ENCODE results near the gene SHB.

Gene SHB

DNA sequence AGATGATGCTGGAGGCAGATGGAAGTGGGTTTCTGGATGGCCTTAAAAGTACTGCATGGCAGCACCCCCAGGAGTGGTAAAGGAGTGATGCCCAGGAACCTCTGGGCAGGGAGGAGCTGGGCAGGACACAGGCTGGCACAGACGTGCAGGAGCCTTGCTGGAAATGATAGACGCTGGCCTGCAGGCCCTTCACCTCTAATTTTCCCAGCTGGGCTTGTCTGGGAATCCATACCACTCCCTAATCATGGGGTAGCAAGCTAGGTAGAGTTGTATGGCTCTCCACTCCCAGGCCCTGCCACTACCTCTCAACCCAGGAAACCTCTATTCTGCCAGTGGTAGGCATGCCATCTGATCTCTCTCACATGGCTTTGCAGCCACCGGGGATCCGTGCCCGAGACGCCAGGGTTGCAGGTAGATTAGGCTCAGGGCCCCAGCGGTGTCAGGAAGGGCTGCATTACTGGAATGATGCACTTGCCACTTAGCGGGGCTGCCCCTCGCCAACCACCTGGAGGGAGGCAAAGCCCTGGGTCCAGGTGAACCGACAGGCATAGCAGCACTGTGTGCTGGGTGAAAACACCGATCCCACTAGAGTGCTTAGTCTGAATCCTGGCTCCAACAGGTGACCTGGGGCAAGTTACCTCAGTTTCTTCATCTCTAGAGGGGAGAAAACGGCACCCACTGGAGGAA lies 85.5 kb downstream of the SHB start:
- Mint-ChIP-seq H3K27me3 (ENCODE audit: low read depth) (no peaks in the 10 kb centered on the region), H3K4me3 (no peak overlapping the region), H3K9me3 (no peaks in the 10 kb centered on the region), H3K27ac (no peak overlapping the region), H3K36me3 (ENCODE audit: low read depth) (no peaks in the 10 kb centered on the region), H3K4me1 (ENCODE audit: low read depth) (no peaks in the 10 kb centered on the region)

DNA sequence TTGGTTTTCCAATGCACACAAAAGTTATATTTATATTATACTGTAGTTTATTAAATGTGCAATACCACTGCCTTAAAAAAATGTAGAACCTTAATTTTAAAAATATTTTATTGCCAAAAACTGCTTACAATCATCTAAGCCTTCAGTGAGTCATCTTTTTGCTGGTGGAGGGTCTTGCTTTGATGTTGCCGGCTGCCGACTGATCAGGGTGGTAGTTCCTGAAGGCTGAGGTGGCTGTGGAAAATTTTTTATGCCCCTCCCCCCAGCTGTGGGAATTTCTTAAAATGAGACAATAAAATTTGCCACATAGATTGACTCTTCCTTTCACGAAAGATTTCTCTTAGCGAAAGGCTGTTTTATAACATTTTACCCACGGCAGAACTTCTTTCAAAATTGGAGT lies 89.2 kb downstream of the SHB start:
- Mint-ChIP-seq H3K4me1 (ENCODE audit: low read depth) (no peaks in the 10 kb centered on the region), H3K4me3 (no peak overlapping the region), H3K36me3 (ENCODE audit: low read depth) (no peaks in the 10 kb centered on the region), H3K9me3 (no peaks in the 10 kb centered on the region), H3K27me3 (ENCODE audit: low read depth) (no peaks in the 10 kb centered on the region), H3K27ac (no peak overlapping the region)

DNA sequence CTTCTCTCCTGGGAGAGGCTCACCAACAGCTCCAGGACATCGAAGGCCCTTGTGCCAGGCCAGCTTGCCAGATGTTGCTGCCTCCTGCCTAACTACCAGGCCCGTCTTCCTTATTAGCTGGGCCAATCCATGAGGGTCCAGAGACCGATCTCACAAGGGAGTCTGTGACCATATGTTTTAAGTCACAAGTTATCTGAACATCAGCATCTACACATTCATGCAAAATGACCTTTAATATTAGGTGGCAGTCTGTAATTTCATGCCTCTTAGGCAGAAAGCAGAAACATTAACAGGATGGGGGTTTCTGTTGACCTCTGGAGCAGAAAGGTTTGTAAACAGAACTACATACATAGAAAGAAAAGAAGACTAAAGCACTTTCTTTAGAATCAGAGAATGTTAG lies 90.0 kb downstream of the SHB start:
- Mint-ChIP-seq H3K27me3 (ENCODE audit: low read depth) (no peaks in the 10 kb centered on the region), H3K36me3 (ENCODE audit: low read depth) (no peaks in the 10 kb centered on the region), H3K4me1 (ENCODE audit: low read depth) (no peaks in the 10 kb centered on the region), H3K27ac (no peak overlapping the region), H3K9me3 (no peaks in the 10 kb centered on the region), H3K4me3 (no peak overlapping the region)

DNA sequence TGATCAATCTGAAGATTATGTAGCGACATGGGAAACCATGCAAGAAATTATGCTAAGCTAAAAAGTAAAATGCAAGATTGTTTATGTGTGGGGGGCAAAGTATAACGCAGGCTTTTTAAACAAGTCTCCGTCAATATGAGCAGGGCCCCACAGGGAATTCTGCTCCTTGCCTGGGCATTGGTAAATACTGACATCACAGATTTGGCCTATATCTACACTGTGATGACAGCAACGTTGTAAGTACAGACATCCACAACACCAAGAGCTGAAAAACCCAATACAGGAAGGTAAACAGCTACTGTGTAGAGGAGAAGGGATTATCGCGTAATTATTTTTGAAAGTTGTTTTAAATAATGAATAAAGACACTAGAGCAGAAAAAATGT lies 90.6 kb downstream of the SHB start:
- Mint-ChIP-seq H3K36me3 (ENCODE audit: low read depth) (no peaks in the 10 kb centered on the region), H3K4me1 (ENCODE audit: low read depth) (no peaks in the 10 kb centered on the region), H3K9me3 (no peaks in the 10 kb centered on the region), H3K27ac (no peak overlapping the region), H3K4me3 (no peak overlapping the region), H3K27me3 (ENCODE audit: low read depth) (no peaks in the 10 kb centered on the region)

DNA sequence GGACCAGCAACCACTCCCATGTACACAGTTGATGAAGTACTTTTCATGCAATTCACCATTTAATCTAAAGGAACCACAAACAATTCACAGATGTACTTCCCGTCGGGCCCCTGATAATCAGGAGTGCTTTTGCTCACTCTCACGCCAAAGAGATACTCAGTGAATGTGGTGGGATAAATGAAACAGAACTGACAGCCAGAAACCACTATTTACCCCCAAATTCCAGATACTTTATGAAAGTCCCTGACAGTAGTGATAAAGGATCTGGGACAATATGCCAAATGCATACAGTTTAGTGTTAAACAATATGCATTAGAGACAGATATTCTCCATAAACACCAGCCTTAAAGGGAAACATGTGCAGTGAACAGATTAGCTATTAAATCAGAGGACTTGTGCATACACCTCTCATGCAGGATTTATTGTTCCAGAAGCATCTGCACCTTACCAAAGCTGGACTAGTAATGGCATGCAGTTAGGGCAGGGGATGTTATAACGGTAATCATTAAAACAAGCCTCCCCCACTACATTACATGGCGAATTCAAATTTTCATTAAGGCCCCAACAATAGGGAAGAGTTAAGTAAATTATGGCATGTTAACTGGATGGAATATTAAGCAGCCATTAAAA lies 91.1 kb downstream of the SHB start:
- Mint-ChIP-seq H3K4me1 (ENCODE audit: low read depth) (no peaks in the 10 kb centered on the region), H3K36me3 (ENCODE audit: low read depth) (no peaks in the 10 kb centered on the region), H3K9me3 (no peaks in the 10 kb centered on the region), H3K27me3 (ENCODE audit: low read depth) (no peaks in the 10 kb centered on the region), H3K27ac (no peak overlapping the region), H3K4me3 (no peak overlapping the region)

DNA sequence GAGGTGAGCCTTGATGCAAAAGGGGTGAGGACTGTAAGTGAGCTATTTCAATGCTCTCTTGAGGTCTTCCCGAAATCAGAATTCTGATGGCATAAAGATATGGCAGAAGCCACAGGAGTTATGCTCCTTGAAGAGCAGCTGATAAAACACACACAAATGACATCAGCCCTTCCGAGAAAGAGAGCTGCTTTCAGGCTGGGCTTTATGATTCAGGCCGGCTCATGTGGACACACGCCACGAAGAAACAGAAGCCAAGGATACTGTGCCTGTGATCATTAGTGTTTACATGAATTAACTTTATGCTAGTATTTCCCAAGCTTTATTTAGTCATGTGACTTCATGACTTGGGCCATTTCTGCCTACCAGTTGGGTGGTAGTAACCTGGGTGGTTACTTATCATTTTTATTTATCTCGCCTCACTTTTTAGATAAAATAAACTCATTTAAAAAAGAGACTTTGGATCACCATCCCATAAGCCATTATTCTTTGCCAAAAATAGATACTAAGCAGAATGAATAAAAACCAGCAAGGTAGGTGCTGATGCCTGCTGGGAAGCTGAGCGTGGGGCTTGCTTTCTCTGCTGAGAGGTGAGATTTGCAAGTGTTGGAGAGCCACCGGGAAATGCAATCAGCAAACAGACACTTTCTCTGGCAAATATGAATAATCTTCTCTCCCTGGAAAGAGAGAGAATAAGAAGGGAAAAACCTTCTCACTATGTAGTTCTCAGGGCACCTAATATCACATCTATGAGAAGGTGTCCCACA lies 92.1 kb downstream of the SHB start:
- no peaks in the 10 kb centered on the region for H3K4me1 Mint-ChIP-seq (ENCODE audit: low read depth)
- no peaks in the 10 kb centered on the region for H3K36me3 Mint-ChIP-seq (ENCODE audit: low read depth)
- no peak overlapping the region for H3K27ac Mint-ChIP-seq
- H3K9me3 Mint-ChIP-seq, result no peaks in the 10 kb centered on the region
- no peaks in the 10 kb centered on the region for H3K27me3 Mint-ChIP-seq (ENCODE audit: low read depth)
- no peak overlapping the region for H3K4me3 Mint-ChIP-seq

DNA sequence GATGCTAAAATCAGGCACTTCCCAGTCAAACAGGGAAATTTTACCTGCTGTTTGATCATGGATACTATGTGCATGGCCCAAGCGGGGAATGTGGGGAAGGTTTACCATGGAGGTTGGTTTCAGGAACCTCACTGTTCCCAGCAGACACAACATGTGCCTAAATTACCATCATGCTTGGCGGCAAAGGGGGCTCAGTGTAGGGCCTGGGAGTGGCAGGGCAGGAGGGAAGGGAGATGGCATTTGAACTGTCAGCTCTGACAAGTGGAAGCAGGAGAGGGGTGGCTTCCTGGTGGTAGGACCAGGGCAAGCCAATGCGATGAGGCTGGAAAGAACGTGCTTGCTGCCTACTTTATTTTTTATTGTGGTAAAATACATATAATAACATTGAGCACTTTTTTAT lies 93.4 kb downstream of the SHB start:
- no peak overlapping the region for H3K4me3 Mint-ChIP-seq
- H3K27me3 Mint-ChIP-seq (ENCODE audit: low read depth), result no peaks in the 10 kb centered on the region
- no peaks in the 10 kb centered on the region for H3K4me1 Mint-ChIP-seq (ENCODE audit: low read depth)
- no peaks in the 10 kb centered on the region for H3K9me3 Mint-ChIP-seq
- no peak overlapping the region for H3K27ac Mint-ChIP-seq
- no peaks in the 10 kb centered on the region for H3K36me3 Mint-ChIP-seq (ENCODE audit: low read depth)

DNA sequence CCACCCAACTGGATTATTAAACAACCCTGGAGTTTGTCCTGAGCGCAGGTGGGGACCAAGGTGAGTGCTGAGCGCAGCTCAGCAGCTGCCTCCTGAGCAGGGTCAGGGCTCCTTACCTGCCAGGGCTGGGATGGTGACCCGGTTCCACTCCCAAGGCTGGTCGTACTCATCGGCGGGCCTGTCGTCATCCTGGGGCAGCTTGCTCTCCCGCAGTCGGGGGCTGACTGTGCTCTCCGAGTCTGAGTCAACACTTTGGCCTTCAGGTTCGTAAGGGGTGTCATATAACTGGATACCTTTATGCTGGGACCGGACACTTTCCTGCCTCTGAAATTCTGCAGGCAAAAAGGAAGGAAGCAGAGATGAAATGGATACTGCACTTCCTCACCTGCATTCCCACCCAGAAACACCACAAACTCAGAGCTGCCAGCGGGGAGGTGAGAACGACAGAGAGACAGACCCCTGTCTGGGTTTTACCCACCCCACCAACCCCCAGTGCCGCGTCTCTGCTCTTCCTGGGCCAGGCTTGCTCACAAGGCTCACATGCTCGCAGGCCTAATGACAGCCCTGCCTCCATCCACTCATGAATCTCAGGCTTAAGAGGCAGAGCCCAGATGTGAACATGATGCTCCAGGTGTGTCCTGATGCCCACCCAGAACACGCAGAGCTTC lies 94.4 kb downstream of the SHB start:
- no peaks in the 10 kb centered on the region for H3K36me3 Mint-ChIP-seq (ENCODE audit: low read depth)
- H3K4me1 Mint-ChIP-seq (ENCODE audit: low read depth), result no peaks in the 10 kb centered on the region
- H3K27ac Mint-ChIP-seq, result no peak overlapping the region
- no peaks in the 10 kb centered on the region for H3K9me3 Mint-ChIP-seq
- H3K27me3 Mint-ChIP-seq (ENCODE audit: low read depth), result no peaks in the 10 kb centered on the region
- no peak overlapping the region for H3K4me3 Mint-ChIP-seq

DNA sequence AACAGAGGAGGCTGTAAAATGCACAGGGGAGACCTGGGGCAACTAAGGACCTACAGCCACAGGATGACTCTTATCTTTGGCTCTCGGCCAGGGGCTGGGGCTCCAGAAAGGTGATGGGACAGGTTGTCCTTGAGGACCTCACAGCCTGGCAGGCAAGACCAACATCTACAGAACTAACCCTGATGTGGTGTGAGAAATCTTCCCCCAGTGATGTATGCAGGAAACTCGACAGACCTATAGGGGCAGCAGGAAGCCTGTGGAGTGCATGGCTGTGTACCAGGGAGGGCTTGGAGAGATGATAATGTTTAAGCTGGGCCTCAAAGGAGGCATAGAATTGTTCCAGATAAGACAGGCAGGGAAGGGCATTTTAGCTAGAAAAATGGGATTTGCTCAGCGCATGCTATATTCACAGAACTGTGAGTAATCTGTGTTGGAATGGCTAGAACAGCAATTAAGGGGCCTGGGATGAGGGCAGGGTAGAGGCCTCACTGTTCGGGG lies 96.6 kb downstream of the SHB start:
- H3K36me3 Mint-ChIP-seq (ENCODE audit: low read depth), result no peaks in the 10 kb centered on the region
- H3K27me3 Mint-ChIP-seq (ENCODE audit: low read depth), result no peaks in the 10 kb centered on the region
- H3K4me3 Mint-ChIP-seq, result no peak overlapping the region
- H3K27ac Mint-ChIP-seq, result no peak overlapping the region
- no peaks in the 10 kb centered on the region for H3K4me1 Mint-ChIP-seq (ENCODE audit: low read depth)
- no peaks in the 10 kb centered on the region for H3K9me3 Mint-ChIP-seq

DNA sequence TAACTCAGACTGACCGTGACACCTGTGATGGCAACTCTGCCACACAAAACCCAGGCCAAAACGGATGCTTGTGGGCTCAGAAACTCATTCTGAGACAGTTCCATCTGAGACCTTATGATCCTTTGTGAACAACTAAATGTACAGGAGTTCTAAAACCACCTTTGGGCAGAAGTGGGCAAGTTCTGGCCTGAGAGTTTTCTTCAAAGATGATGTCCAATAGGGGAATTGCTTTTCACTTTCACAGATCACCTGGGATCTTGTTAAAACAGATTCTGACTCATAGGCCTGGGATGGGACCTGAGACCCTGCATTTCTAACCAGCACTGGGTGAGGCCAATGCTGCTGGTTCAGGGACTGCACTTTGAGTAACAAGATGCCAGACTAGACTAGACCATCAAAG lies 97.3 kb downstream of the SHB start:
- H3K4me1 Mint-ChIP-seq (ENCODE audit: low read depth), result no peaks in the 10 kb centered on the region
- H3K27ac Mint-ChIP-seq, result no peak overlapping the region
- no peaks in the 10 kb centered on the region for H3K36me3 Mint-ChIP-seq (ENCODE audit: low read depth)
- H3K4me3 Mint-ChIP-seq, result no peak overlapping the region
- H3K9me3 Mint-ChIP-seq, result no peaks in the 10 kb centered on the region
- no peaks in the 10 kb centered on the region for H3K27me3 Mint-ChIP-seq (ENCODE audit: low read depth)

DNA sequence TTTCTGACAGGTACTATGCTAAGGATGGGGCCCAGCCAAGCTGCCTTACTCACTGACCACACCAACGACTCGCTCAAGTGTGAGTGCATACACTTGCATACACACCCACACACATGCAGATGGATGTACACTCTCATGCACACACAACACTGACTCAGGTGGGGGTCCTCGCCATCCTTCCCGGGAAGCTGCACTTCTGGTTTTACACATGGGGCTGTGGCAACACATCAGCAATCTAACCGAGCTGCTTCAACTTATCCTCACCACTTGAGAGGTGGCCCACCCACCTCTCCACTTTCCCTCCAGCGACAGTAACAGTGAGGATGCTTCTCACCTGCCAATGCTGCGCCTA lies 97.9 kb downstream of the SHB start:
- no peaks in the 10 kb centered on the region for H3K27me3 Mint-ChIP-seq (ENCODE audit: low read depth)
- no peak overlapping the region for H3K27ac Mint-ChIP-seq

DNA sequence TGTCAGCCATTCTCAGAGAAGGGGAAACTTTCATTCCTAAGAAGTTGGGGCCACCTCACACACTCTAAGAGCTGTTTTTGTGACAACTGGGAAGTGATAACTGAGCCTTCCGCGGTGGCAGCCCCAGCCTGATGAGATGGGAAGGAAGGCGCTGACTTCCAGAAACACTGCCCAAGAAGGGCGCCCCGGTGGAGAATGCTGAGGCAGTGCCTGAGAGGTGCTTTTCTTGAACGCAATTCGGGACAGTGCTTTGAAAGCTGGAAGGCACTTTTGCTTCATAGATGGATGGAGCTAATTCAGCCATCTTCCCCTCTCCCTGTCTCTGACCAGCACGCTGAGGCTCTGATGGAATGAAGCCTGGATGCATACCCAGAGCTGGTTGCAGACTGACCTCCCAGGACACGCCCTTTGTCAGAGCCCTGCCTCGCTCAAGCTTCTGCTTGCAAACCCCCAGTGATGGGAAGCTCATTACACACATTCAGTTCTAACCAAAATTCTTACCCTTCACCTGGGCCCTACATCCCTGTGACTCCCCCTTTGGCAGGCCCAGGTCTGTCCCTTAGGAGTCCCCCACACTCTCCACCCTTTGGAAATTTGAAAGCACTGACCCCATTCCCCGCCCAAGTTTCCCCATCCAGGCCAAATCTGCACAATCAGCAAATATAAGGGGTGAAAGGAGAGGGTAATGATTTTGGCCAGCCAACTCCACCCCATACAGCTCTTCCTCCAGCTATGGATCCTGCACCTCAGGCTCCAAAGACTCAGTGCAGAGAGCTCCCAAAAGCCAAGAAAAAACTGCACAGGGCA lies 98.5 kb downstream of the SHB start:
- no peaks in the 10 kb centered on the region for H3K36me3 Mint-ChIP-seq (ENCODE audit: low read depth)
- H3K27me3 Mint-ChIP-seq (ENCODE audit: low read depth), result no peaks in the 10 kb centered on the region
- no peak overlapping the region for H3K4me3 Mint-ChIP-seq
- H3K27ac Mint-ChIP-seq, result no peak overlapping the region
- H3K9me3 Mint-ChIP-seq, result no peaks in the 10 kb centered on the region
- no peaks in the 10 kb centered on the region for H3K4me1 Mint-ChIP-seq (ENCODE audit: low read depth)

More for the DNA sequence above, 97.9 kb downstream of the SHB start:
- Mint-ChIP-seq H3K4me1 (ENCODE audit: low read depth) (no peaks in the 10 kb centered on the region), H3K4me3 (no peak overlapping the region), H3K9me3 (no peaks in the 10 kb centered on the region), H3K36me3 (ENCODE audit: low read depth) (no peaks in the 10 kb centered on the region)

DNA sequence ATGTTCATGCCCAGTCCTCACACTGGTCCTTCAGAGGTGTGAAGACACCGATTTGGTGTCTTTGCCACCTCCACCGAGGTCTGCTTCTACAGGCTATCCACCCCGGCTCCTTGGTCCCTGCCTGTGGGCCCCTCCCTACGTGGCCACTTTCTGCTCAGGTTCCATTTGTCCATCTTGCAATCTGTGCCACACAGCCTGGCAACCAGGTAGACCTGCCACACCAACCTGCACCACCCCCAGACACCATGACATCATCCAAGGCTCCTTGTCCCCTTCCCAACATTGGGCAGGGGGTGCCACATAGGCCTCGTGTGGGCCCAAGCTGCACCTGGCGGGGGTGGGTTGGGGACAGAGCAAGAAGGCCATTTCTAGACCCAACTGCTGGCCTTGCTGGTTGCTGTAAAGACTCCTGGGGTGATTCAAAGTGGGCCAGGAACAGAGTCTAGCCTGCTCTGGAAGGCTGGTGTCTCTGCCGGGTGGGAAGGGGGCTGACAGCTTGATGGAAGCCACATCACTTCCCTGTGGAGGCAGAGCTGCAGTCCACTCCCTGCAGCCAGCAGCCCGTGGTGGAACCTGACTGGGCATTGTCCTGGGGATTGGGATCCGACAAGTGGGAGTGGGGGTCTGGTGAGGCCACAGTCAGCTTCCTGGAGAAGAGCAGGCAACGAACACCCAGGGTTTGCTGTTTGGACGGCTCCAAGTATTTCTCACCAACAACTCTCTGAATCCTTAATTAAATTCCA lies 99.3 kb downstream of the SHB start:
- Mint-ChIP-seq H3K36me3 (ENCODE audit: low read depth) (no peaks in the 10 kb centered on the region), H3K4me3 (no peak overlapping the region), H3K9me3 (no peaks in the 10 kb centered on the region), H3K4me1 (ENCODE audit: low read depth) (no peaks in the 10 kb centered on the region), H3K27me3 (ENCODE audit: low read depth) (no peaks in the 10 kb centered on the region), H3K27ac (no peak overlapping the region)

DNA sequence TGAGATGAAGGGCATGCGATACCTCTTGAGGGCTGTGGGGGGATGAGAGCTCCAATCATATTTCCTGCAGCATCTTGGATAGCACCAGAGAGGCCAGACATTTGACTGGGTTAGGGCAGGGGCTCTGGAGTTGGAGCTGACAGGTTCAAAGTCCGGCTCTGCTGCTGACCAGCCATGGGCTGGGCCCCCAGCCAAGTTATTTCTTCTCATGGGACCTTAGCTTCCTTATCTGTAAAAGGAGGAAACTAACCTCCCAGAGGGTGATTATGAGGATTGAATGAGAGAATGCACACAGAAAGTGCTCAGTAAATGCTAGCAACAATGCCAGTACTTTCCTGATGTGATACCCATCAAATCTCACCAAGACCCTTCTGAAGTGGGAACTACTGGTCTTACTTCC lies 99.9 kb downstream of the SHB start:
- no peak overlapping the region for H3K27ac Mint-ChIP-seq
- no peaks in the 10 kb centered on the region for H3K36me3 Mint-ChIP-seq (ENCODE audit: low read depth)
- no peak overlapping the region for H3K4me3 Mint-ChIP-seq
- no peaks in the 10 kb centered on the region for H3K4me1 Mint-ChIP-seq (ENCODE audit: low read depth)
- H3K27me3 Mint-ChIP-seq (ENCODE audit: low read depth), result no peaks in the 10 kb centered on the region
- no peaks in the 10 kb centered on the region for H3K9me3 Mint-ChIP-seq
